T-helper 2 cell (primary cell): ENCODE data around the gene BRSK1.
A peak's percentile ranks its signal among the peaks of the same experiment; 100 is the strongest.

Experiments used
- DNase-seq, 5 experiments: peaks; one replicate each; pipeline versions ENCODE4 v3.0.0 to v3.0.0-alpha.2; 2012 to 2022

The BRSK1 gene

DNA sequence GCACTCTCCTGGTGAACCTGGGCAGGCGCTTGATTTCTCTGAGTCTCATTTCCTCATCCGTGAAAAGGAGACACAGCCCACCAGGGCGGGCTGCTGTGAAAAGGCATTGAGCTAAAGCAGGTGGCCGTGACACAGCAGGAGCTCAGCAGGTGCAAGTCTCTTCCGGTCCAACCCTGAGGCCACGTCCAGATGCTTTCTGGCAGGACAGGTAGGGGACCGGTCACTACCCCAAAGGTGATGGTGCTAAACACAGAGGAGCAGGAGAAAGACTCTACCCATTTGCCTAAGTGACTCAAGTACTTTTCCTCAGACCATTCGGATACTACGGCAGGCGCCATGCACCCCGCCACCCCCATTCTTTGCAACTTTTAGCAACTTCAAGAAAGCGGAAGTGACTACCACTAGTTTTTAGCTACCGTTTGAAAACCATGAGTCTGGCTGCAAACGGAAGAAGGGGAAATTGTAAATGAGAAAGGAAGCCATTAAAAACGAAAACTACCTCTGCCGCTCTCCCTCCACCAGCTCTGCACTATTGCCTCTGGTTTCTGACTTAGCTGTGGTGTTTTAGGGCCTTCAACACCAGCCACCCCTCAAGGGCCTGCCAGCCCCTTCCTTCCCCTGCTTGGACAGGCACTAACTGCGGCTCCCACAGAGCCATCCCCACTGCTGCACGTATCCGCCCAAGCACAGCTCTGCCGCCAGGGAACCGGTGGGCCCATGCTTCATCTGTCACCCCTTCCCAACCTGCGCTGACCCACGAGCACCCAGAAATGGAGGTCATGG, 29.8 kb upstream of the BRSK1 start:
- DNase-seq, result peak in 4 of 5 experiments; percentile 30 to 84 (median 59)

GRCh38 chr19:55254625-55254977, 29.2 kb upstream of the BRSK1 start:
- DNase-seq, result no peak

- DNase-seq, result peak in 4 of 5 experiments; percentile 25 to 71 (median 42)
Measured at GRCh38 chr19:55255618-55256423, 28.0 kb upstream of the BRSK1 start.

DNA sequence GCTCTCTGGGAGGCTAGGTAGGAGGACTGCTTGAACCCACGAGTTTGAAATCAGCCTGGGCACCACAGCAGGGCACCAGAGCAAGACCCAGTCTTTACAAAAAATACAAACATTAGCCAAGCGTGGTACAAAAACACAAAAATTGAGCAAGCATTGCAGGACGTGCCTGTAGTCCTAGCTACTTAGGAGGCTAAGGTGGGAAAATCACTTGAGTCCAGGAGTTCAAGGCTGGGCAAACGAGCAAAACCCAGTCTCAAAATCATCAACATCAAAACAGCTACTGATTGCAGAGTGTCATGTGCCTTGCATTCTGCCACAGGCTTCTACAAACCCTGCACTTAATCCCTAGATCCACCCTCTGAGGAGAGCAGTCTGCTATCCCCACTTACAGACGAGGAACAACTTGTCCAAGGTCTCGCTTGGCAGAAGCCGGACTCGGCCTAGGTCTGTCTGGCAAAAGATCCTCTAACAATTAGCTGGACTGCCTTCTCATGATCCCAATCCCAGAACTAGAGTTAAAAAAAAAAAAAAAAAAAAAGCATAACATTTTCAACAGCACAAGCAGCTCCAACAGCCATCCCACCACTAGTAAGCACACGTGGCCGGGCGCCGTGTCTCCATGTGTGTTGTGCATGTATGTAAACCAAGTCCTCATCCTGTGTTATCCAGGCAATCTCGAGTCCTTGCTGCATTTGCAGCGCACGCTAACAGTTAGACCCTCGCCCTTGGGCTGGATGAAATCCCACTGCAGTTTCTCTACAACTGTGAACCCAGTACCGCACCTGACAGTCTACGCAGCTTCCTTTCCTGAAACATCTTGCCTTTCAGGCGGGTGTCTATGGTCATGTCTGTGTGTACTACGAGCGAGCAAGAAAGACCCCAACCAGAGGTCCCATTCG, 27.0 kb upstream of the BRSK1 start:
- peak in 1 of 5 experiments; percentile 28 for DNase-seq

GRCh38 chr19:55257461-55258420, 26.1 kb upstream of the BRSK1 start:
- DNase-seq, result peak in 1 of 5 experiments; percentile 30

DNA sequence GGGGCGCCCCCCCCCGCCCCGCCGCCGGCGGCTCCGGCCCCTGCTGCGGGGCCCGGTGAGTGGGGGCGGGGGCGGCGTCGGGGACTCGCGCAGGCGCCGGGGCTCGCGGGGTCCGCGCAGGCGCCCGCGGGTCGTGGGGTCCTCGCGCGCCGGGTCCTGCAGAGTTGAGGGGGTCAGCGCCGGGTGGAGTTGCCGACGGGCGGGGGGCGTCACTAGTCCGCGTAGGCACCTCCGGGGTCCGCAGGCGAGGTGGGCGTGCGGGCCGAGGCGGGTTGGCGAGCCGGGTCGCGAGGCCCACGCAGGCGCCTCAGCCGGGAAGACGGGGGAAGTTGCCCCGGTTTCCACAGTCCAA, 25.3 kb upstream of the BRSK1 start:
- peak in 4 of 5 experiments; percentile 23 to 40 (median 31) for DNase-seq

GRCh38 chr19:55258828-55259539, 24.8 kb upstream of the BRSK1 start, which contains the start of gene PPP6R1:
PPP6R1 (minus strand) TSS chr19:55259017; CDS start chr19:55247103, 11,914 bp downstream.
- DNase-seq, result peak; percentile 87 to 98 (median 90)

DNA sequence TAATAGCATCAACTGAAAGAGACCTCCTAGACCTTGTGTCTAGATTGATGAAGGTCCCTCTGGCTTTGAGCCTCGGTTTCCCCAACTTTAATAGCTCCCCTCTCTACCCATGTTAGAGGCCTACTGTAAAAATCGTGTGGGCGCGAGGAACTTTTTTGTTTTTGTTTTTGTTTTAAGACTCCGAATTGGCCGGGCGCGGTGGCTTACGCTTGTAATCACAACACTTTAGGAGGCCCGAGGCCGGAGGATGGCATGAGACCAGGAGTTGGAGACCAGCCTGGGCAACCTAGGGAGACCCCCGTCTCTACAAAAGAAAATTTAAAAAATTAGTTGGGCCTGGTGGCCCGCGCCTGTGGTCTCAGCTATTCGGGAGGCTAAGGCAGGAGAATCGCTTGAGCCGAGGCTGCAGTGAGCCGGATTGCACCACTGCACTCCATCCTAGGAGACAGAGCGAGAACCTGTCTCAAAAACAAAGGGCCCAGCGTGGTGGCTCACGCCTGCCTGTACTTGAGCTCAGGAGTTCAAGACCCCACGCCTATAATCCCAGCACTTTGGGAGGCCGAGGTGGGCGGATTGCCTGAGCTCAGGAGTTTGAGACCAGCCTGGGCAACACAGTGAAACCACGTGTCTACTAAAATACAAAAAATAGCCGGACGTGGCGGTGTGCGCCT, 24.1 kb upstream of the BRSK1 start:
- DNase-seq, result no peak

DNA sequence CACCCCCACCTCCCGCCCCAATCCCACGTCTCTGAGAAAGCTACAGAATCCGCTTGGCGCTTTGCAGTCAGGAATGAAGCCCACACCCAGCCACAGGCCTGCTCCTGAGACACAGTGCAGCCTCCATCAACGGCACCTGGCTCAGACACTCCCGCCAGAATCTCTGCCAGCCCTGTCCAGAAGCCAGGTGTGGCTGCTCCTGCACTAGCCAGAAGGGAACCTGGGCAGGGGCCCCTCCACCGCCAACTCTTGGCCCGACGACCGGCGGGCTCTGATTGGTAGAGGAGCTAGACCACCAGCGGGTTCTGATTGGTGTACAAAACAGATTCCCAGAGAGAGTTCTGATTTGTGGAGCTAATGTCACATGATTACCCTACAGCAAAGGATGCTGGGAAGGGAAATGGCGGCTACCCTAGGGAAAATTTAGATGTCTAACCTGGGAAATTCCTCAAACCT, 22.1 kb upstream of the BRSK1 start:
- DNase-seq, result no peak

- DNase-seq, result no peak
Measured at GRCh38 chr19:55262359-55262758, 21.4 kb upstream of the BRSK1 start.

DNA sequence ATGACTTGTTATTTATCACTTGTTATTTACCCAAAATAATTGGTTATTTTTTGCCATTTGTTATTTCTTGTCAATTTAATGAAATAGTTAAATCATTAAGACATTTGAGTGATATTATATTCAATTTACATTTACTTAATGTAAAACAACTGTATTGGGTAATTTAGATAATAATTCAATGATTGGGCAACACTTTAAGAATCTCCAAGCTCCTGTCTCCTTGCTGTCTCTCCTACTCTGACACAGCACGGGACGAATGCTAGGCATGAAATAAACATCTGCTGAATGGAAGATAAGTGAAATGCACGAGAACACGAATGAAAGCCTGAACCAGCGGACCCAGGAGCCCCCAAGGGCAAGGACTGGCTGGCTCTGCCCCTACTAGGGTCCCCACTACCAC, 19.3 kb upstream of the BRSK1 start:
- DNase-seq, result no peak

GRCh38 chr19:55265173-55265572, 18.6 kb upstream of the BRSK1 start:
- DNase-seq, result no peak

GRCh38 chr19:55265723-55266386, 17.9 kb upstream of the BRSK1 start:
- DNase-seq, result no peak

DNA sequence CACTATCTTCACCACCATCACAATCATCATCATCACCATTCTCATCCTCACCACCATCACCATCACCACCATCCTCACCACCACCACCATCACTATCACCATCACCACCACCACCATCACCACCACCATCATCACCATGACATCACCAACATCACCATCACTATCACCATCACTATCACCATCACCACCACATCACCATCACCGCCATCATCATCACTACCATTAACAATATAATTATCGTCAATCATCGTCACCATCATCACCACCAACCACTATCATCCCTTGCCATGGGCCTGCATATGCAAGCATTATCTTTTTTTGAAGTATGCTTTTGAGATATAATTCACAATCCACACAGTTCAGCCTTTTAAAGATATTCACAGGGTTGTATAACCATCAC, 17.4 kb upstream of the BRSK1 start:
- DNase-seq, result no peak

DNA sequence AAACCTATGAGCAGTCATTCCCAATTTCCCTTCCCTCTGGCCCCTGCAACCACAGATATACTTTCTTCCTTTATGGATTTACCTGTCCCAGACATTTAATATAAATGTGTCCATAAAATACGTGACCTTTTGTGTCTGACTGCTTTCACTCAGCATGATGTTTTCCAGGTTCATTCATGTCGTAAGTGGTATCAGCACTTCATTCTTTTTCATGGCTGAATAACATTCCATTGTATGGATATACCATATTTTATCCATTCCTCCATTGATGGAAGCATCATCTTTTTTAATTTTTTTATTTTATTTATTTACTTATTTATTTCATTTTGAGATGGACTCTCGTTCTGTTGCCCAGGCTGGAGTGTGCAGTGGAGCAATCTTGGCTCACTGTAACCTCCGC, 17.0 kb upstream of the BRSK1 start:
- no peak for DNase-seq

- no peak for DNase-seq
Measured at GRCh38 chr19:55269299-55269698, 14.5 kb upstream of the BRSK1 start.

GRCh38 chr19:55270172-55270942, 13.4 kb upstream of the BRSK1 start:
- DNase-seq, result no peak

GRCh38 chr19:55272142-55272541, 11.7 kb upstream of the BRSK1 start:
- DNase-seq, result no peak
